Ishikawa (cell line): ENCODE results near the gene ZNF536.

Experiments used
- FOXM1 ChIP-seq: IDR thresholded peaks from 2 replicates; pipeline ENCODE4 v1.6.1; 2012; ENCODE audit warnings: low read depth, borderline replicate concordance
- USF1 ChIP-seq: IDR thresholded peaks from 2 replicates; pipeline ENCODE4 v1.6.1; 2012

- TF ChIP-seq FOXM1: no peak
- no peak for TF ChIP-seq USF1
These were observed 179.1 kb downstream of the ZNF536 start for GRCh38 chr19:30551271-30551670.
